Dermis microvascular lymphatic vessel endothelial cell (primary cell): ENCODE data around the gene N4BP2. TPM values are rescaled to one million over a fixed set of nuclear protein-coding genes. Genes with fewer than 3 reads are reported as not detected.

Source experiments
- DNase-seq, 2 donors: peaks; one replicate each; pipeline versions ENCODE4 v3.0.0 to v3.0.0-alpha.2; 2010; ENCODE audit warnings: low read depth in 2 of 2
- total RNA-seq: library from RNA; depleted of rRNA; stranded (reverse); fragments of >200 nt; gene quantifications from 2 replicates; pipeline ENCODE4 v1.2.1, GENCODE V29; 2014

The N4BP2 gene
- total RNA-seq, 1 donor from 2014 or later: 5.5 TPM

GRCh38 chr4:40192114-40193015 lies 135.7 kb downstream of the N4BP2 start:
- no peak for DNase-seq

- no peak for DNase-seq
These were observed 136.4 kb downstream of the N4BP2 start for GRCh38 chr4:40193016-40193571.

- DNase-seq: no peak
These were observed 136.9 kb downstream of the N4BP2 start for GRCh38 chr4:40193578-40193977.

- DNase-seq: peak in 1 of 2 donors; percentile 8
These were observed 138.0 kb downstream of the N4BP2 start for GRCh38 chr4:40194602-40195161.

GRCh38 chr4:40195182-40196177 lies 138.8 kb downstream of the N4BP2 start:
- no peak for DNase-seq

- DNase-seq: no peak
These were observed 139.6 kb downstream of the N4BP2 start for GRCh38 chr4:40196272-40196671.

- no peak for DNase-seq
These were observed 140.2 kb downstream of the N4BP2 start, which contains the start of gene RHOH for GRCh38 chr4:40196724-40197281. TSS of gene RHOH (plus strand) at chr4:40197031. CDS start at chr4:40243387, 46,356 bp downstream.

- no peak for DNase-seq
These were observed 141.4 kb downstream of the N4BP2 start for GRCh38 chr4:40197879-40198689.

GRCh38 chr4:40199179-40199670 lies 142.6 kb downstream of the N4BP2 start:
- DNase-seq: no peak

GRCh38 chr4:40199999-40200874 lies 143.6 kb downstream of the N4BP2 start:
- DNase-seq: no peak

GRCh38 chr4:40200875-40201801 lies 144.5 kb downstream of the N4BP2 start:
- DNase-seq: no peak

GRCh38 chr4:40201898-40202297 lies 145.2 kb downstream of the N4BP2 start:
- no peak for DNase-seq

- no peak for DNase-seq
These were observed 145.8 kb downstream of the N4BP2 start for GRCh38 chr4:40202474-40202873.

GRCh38 chr4:40204507-40205258 lies 148.0 kb downstream of the N4BP2 start:
- no peak for DNase-seq

GRCh38 chr4:40205259-40206198 lies 148.9 kb downstream of the N4BP2 start:
- DNase-seq: no peak

- DNase-seq: no peak
These were observed 149.8 kb downstream of the N4BP2 start for GRCh38 chr4:40206426-40206825.
